Osteocyte (in vitro differentiated cells): ENCODE measurements around the gene PLIN1. TPM values are rescaled to one million over a fixed set of nuclear protein-coding genes. Genes with fewer than 3 reads are reported as not detected.

Experiments
- DNase-seq: peaks from one replicate; pipeline ENCODE4 v3.0.0; 2021; ENCODE audit warnings: mixed read lengths; ENCODE audit not compliant: unreplicated experiment; ENCODE audit errors: extremely low spot score
- H3K27ac Mint-ChIP-seq: one replicate; pipeline ENCODE4 v1.8.0; 2021; ENCODE audit warnings: mild to moderate bottlenecking, mixed read lengths; ENCODE audit not compliant: unreplicated experiment
- H3K27me3 Mint-ChIP-seq: one replicate; pipeline ENCODE4 v1.8.0; 2021; ENCODE audit warnings: mixed read lengths; ENCODE audit not compliant: unreplicated experiment
- H3K36me3 Mint-ChIP-seq: one replicate; pipeline ENCODE4 v1.8.0; 2021; ENCODE audit warnings: mixed read lengths; ENCODE audit not compliant: unreplicated experiment
- H3K4me1 Mint-ChIP-seq: one replicate; pipeline ENCODE4 v1.8.0; 2021; ENCODE audit warnings: mixed read lengths; ENCODE audit not compliant: unreplicated experiment
- H3K4me3 Mint-ChIP-seq: one replicate; pipeline ENCODE4 v1.8.0; 2021; ENCODE audit warnings: mild to moderate bottlenecking, moderate library complexity, mixed read lengths; ENCODE audit not compliant: unreplicated experiment
- H3K9me3 Mint-ChIP-seq: one replicate; pipeline ENCODE4 v1.8.0; 2021; ENCODE audit warnings: mixed read lengths; ENCODE audit not compliant: unreplicated experiment
- CTCF ChIP-seq: fragments of 200-600 bp; sonication (generic); IDR thresholded peaks from 2 replicates; pipeline ENCODE4 v1.5.0; 2021; ENCODE audit warnings: antibody characterized with exemption, mild to moderate bottlenecking, moderate library complexity
- total RNA-seq: library from RNA; stranded (reverse); gene quantifications from 2 replicates; pipeline ENCODE4 v1.2.1, GENCODE V29; 2021

The PLIN1 gene
- total RNA-seq, 1 donor from 2014 or later, result 0.70 TPM

DNA sequence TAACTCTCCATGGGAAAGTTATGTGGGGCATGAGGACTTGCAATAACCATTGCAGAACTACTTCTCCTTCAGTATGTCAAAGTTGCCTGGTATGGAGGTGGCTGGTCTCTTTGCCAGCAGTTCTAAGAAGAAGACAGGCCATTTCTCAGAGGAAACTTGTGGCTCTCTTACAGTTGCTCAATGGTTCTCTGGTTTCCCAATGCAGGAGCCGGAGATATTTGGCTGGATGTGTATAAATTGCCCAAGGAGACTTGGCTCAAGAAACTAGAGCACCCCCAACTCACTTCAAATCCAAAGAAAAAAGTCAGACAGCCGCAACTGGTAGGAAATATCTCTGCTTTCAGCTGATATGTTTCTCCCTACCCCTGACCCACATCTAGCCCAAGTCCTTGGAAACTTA is 35.6 kb upstream of the PLIN1 start:
- Mint-ChIP-seq H3K4me1 (no peaks in the 10 kb centered on the region), H3K27ac (no peak overlapping the region), H3K4me3 (no peak overlapping the region), H3K27me3 (peaks cover 54% of the 10 kb centered on the region), H3K9me3 (no peaks in the 10 kb centered on the region), H3K36me3 (peaks cover 2% of the 10 kb centered on the region)
- TF ChIP-seq CTCF, result no peak
- peak; percentile 32 for DNase-seq

- peaks cover 2% of the 10 kb centered on the region for H3K36me3 Mint-ChIP-seq
- peaks cover 63% of the 10 kb centered on the region for H3K27me3 Mint-ChIP-seq
- no peak for DNase-seq
- TF ChIP-seq CTCF, result no peak
- no peaks in the 10 kb centered on the region for H3K9me3 Mint-ChIP-seq
- no peak overlapping the region for H3K27ac Mint-ChIP-seq
- H3K4me1 Mint-ChIP-seq, result peaks cover 11% of the 10 kb centered on the region
- H3K4me3 Mint-ChIP-seq, result no peak overlapping the region
Measured at GRCh38 chr15:89707577-89707976, 28.4 kb upstream of the PLIN1 start.

DNA sequence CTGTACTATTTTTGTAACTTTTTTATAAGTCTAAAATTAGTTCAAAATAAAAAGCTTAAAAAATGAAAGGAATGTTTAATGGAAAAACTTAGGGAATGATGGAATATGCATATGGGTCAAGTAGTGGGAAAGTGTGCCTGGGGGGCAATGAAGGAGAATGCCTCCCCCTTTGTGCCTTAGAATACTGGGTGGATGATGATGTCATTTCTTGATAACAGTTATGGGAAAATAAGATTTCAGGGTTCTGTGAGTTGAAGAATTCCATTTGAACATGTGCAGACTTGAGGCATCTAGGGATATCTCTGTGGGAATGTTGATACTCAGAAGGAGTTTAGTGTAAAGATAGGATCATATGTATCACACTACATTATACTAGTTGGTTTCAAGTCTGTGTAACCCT is 25.2 kb upstream of the PLIN1 start:
- no peak overlapping the region for H3K4me3 Mint-ChIP-seq
- peaks cover 14% of the 10 kb centered on the region for H3K4me1 Mint-ChIP-seq
- no peaks in the 10 kb centered on the region for H3K36me3 Mint-ChIP-seq
- H3K27me3 Mint-ChIP-seq, result peaks cover 54% of the 10 kb centered on the region
- H3K9me3 Mint-ChIP-seq, result no peaks in the 10 kb centered on the region
- H3K27ac Mint-ChIP-seq, result peak overlapping the region; percentile 16
- no peak for TF ChIP-seq CTCF
- DNase-seq, result no peak

- Mint-ChIP-seq H3K27ac (no peak overlapping the region), H3K27me3 (peaks cover 51% of the 10 kb centered on the region), H3K36me3 (no peaks in the 10 kb centered on the region), H3K4me3 (no peak overlapping the region), H3K4me1 (peaks cover 3% of the 10 kb centered on the region), H3K9me3 (no peaks in the 10 kb centered on the region)
- DNase-seq, result no peak
- no peak for TF ChIP-seq CTCF
Measured at GRCh38 chr15:89695198-89695597, 16.0 kb upstream of the PLIN1 start.

GRCh38 chr15:89693696-89694095 is 14.5 kb upstream of the PLIN1 start:
- H3K27ac Mint-ChIP-seq, result no peak overlapping the region
- H3K9me3 Mint-ChIP-seq, result no peaks in the 10 kb centered on the region
- no peak overlapping the region for H3K4me3 Mint-ChIP-seq
- no peak for DNase-seq
- TF ChIP-seq CTCF, result no peak
- peaks cover 38% of the 10 kb centered on the region for H3K27me3 Mint-ChIP-seq
- no peaks in the 10 kb centered on the region for H3K36me3 Mint-ChIP-seq
- peaks cover 7% of the 10 kb centered on the region for H3K4me1 Mint-ChIP-seq
